Measurements from ENCODE around the gene C10orf67. TPM values are rescaled to one million over a fixed set of nuclear protein-coding genes. Genes with fewer than 3 reads are reported as not detected.

Gene C10orf67
- total and polyA plus RNA-seq, 9 of the 15 experiments (the other 6 are each of a cell fraction or from before 2014, with no cell fraction given): not detected

GRCh38 chr10:23362069-23362830, 17.7 kb upstream of the C10orf67 start:
- Histone ChIP-seq H4K20me1 (replicated peaks; ENCODE audit: control insufficient read depth, insufficient read depth, low read length) (no peaks in the 10 kb centered on the region), H3K27ac (ENCODE audit: extremely low read depth, low read depth, low read length) (no peak overlapping the region), H3K9ac (ENCODE audit: insufficient read depth in 1 of 2, low read depth in 2 of 2, low read length in 2 of 2) (no peak overlapping the region), H3K4me1 (replicated peaks in 1 of 2; ENCODE audit: control insufficient read depth in 2 of 2, insufficient read depth in 2 of 2, low read length in 2 of 2) (no peaks in the 10 kb centered on the region), H3K4me3 (no peak overlapping the region), H3K9me1 (ENCODE audit: control insufficient read depth, insufficient read depth, low read length) (no peaks in the 10 kb centered on the region), H3K27me3 (ENCODE audit: control insufficient read depth in 2 of 2, insufficient read depth in 2 of 2, low read length in 2 of 2) (no peaks in the 10 kb centered on the region), H2AFZ (ENCODE audit: low read depth, low read length) (no peak overlapping the region), H3K9me3 (replicated peaks; ENCODE audit: control insufficient read depth, insufficient read depth, low read depth, low read length) (no peaks in the 10 kb centered on the region), H3K79me2 (ENCODE audit: control insufficient read depth, insufficient read depth, low read length) (no peaks in the 10 kb centered on the region), H3K4me2 (ENCODE audit: insufficient read depth, low read length) (no peak overlapping the region), H3K36me3 (ENCODE audit: control insufficient read depth, insufficient read depth, low read length) (no peaks in the 10 kb centered on the region)
- BruUV-seq (replicated peaks): no TSS peak
- FAIRE-seq (no peak), DNase-seq (ENCODE audit: extremely low read depth in 1 of 4, low spot score in 3 of 4) (no peak), ATAC-seq (no peak)
- POLR2A ChIA-PET: interaction anchor here (0.6 kb wide), 1 partner anchor 69 kb away, joined by 3 read pairs; no protein-coding TSS in a partner anchor
- CTCF ChIA-PET (ENCODE audit: low intra/inter-chr PET ratio): no interaction called here
- intact Hi-C loops (cut with micrococcal nuclease): no loop called here
- WGBS (ENCODE audit: insufficient coverage, low coverage, missing lambda C conversion rate): 0% methylated on average over 1 of the region's 1 CpG
- in situ Hi-C loops (cut with MboI): no loop called here
- TF ChIP-seq GTF2E2 (tag; IDR thresholded peaks at IDR 0.05): no peak
- TF ChIP-seq PHB (CRISPR knock-in tag; IDR thresholded peaks at IDR 0.05): no peak
- no peak for TF ChIP-seq ZNF280A (IDR thresholded peaks at IDR 0.05; ENCODE audit: low read depth, partially characterized antibody)
- no peak for TF ChIP-seq PCBP1 (IDR thresholded peaks at IDR 0.05; ENCODE audit: low read depth, low read length, poor library complexity, severe bottlenecking)
- TF ChIP-seq MAX (CRISPR knock-in tag; IDR thresholded peaks at IDR 0.05): no peak
- no peak for TF ChIP-seq ZSCAN29 (IDR thresholded peaks at IDR 0.05)
- no peak for TF ChIP-seq BMI1 (IDR thresholded peaks at IDR 0.05; ENCODE audit: low read length)
- no peak for TF ChIP-seq TAF9B (IDR thresholded peaks at IDR 0.05; ENCODE audit: partially characterized antibody)
- no peak for TF ChIP-seq EP300 (IDR thresholded peaks at IDR 0.05; ENCODE audit: low read length)
- no peak for TF ChIP-seq ZBTB40 (IDR thresholded peaks at IDR 0.05)
- no peak for TF ChIP-seq ZBTB40 (CRISPR knock-in tag; IDR thresholded peaks at IDR 0.05)
- TF ChIP-seq BRD9 (IDR thresholded peaks at IDR 0.05; ENCODE audit: low read depth, partially characterized antibody): no peak
- no peak for TF ChIP-seq CC2D1A (IDR thresholded peaks at IDR 0.05)

All from K562 (cell line).